ENCODE results near the gene ZNF771. TPM values are rescaled to one million over a fixed set of nuclear protein-coding genes. Genes with fewer than 3 reads are reported as not detected.

Gene ZNF771
- total and polyA plus RNA-seq, 12 donors, result 3.8 to 23.2 (median 5.1) TPM

DNA sequence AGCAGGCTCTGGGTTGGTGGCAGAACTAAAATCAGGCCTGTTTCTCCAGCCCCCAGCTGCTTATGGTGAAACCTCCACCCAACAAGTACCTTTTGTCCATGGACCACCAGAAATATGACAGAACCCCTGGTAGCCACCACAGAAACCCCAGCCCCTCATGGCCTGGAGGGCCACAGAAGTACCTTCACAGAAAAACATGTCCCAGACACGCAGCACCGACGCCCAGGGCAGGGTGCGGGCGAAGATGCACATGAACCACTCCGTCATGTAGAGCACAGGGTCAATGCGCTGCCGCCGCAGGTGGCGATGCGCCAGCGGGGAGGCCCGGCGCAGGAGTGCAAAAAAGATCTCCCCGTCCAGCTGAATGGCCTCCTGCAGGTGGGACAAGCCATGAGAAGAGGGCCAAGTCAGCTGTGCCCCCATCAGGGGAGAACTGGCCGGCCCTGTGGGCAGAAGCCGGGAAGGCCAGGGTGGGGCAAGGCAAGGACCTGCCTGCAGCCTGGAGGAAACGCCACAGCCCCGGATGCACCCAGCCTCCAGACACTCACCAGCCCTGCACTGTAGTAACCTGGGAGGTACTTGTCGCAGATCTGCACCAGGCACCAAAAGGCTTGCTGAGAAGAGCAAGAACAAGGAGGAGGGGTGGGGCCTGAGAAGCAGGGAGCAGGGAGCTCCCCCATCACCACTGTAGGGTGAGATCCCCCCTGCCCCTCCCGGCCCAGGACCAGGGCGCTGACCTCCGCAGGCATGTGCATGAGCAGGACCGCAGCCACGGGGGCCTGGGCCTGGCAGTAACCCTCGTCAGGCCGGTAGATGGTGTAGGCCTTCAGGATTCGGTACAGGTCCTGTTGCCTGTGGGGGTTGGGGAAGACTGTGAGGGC, 48.2 kb upstream of the ZNF771 start:
- no peak for DNase-seq
- H3K36me3 ChIP-seq, result peaks cover 0 to 78% (median 25%) of the 10 kb centered on the region in 9 donors
- no peak for ATAC-seq
- intact Hi-C loops (cut with DNase I), result loop anchor here in 3 of 10 donors (5.0 to 10.0 kb wide), 3 partner anchors 38 to 56 kb away; partner anchors contain the start of genes ZNF48 (in 1 of the 3) and ZNF771 (in 1 of the 3)
- 89 to 90% methylated on average over 28 of the region's 28 CpGs for WGBS, 2 donors
- H3K4me1 ChIP-seq, result peaks cover 10 to 19% (median 15%) of the 10 kb centered on the region in 9 donors
- no peaks in the 10 kb centered on the region for H3K27me3 ChIP-seq
- no peak for TF ChIP-seq CTCF (IDR thresholded peaks at IDR 0.05)
- no peaks in the 10 kb centered on the region for H3K9me3 ChIP-seq
- H3K4me3 ChIP-seq, result no peak overlapping the region
- H3K27ac ChIP-seq, result no peak overlapping the region

DNA sequence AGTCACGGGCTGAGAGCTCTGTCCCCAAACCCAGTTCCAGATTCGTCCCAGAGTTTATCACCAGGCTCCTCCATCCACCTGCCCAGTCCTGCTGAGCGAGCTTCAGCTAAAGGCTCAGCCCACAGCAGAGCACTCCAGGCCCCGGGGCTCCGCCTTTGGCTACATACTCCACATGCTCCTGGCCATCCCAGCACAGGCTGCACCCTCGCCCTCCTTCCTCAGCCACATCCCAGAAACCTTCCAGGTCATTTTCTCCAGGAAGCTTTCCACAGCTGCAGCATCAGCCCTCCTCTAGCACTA, 47.6 kb upstream of the ZNF771 start:
- ATAC-seq (no peak), DNase-seq (no peak)
- Histone ChIP-seq H3K4me1 (peaks cover 8 to 21% (median 16%) of the 10 kb centered on the region in 9 donors), H3K4me3 (no peak overlapping the region), H3K36me3 (peaks cover 0 to 83% (median 25%) of the 10 kb centered on the region in 9 donors), H3K9me3 (no peaks in the 10 kb centered on the region), H3K27ac (no peak overlapping the region), H3K27me3 (no peaks in the 10 kb centered on the region)
- no peak for TF ChIP-seq CTCF (IDR thresholded peaks at IDR 0.05)
- intact Hi-C loops (cut with DNase I), result loop anchor here in 3 of 10 donors (5.0 to 10.0 kb wide), 3 partner anchors 37 to 55 kb away; partner anchors contain the start of genes ZNF48 (in 1 of the 3) and ZNF771 (in 1 of the 3)
- WGBS, 2 donors, result 72 to 87% methylated on average over 6 of the region's 6 CpGs

DNA sequence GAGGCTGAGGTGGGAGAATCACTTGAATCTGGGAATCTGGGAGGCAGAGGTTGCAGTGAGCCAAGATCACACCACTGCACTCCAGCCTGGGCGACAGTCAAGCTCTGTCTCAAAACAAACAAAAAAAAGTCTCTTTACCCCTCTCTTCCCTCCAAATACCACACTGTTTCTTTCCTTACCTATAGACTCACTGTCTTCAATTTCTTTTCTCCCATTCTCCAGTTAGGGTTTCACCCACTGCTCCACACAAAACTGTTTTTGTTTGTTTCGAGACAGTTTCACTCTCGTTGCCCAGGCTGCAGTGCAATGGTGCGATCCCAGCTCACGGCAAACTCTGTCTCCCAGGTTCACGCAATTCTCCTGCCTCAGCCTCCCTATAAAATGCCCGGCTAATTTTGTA, 46.2 kb upstream of the ZNF771 start:
- no peaks in the 10 kb centered on the region for H3K27me3 ChIP-seq
- H3K4me3 ChIP-seq, result no peak overlapping the region
- H3K27ac ChIP-seq, result no peak overlapping the region
- H3K9me3 ChIP-seq, result no peaks in the 10 kb centered on the region
- peaks cover 0 to 97% (median 25%) of the 10 kb centered on the region in 9 donors for H3K36me3 ChIP-seq
- DNase-seq (no peak), ATAC-seq (no peak)
- peaks cover 3 to 27% (median 21%) of the 10 kb centered on the region in 9 donors for H3K4me1 ChIP-seq
- intact Hi-C loops (cut with DNase I), result no loop called here
- TF ChIP-seq CTCF (IDR thresholded peaks at IDR 0.05), result no peak
- WGBS, 2 donors, result 95% methylated on average over 7 of the region's 7 CpGs

- Histone ChIP-seq H3K4me3 (no peak overlapping the region), H3K4me1 (peaks cover 11 to 53% (median 42%) of the 10 kb centered on the region in 9 donors), H3K36me3 (peaks cover 0 to 67% (median 10%) of the 10 kb centered on the region in 9 donors), H3K27me3 (no peaks in the 10 kb centered on the region), H3K9me3 (no peaks in the 10 kb centered on the region), H3K27ac (peak overlapping the region in 5 of 10 donors; percentile 17 to 66 (median 50))
- ATAC-seq (peak in 5 of 8 donors; percentile 22 to 75 (median 62)), DNase-seq (no peak)
- 42 to 56% methylated on average over 10 of the region's 10 CpGs for WGBS, 2 donors
- TF ChIP-seq CTCF (IDR thresholded peaks at IDR 0.05), result no peak
- intact Hi-C loops (cut with DNase I), result loop anchor here in 2 of 10 donors (5.0 kb wide), 2 partner anchors 38 to 42 kb away; partner anchors contain the start of gene ZNF771 (in 1 of the 2)
Observed at GRCh38 chr16:30365200-30365599, 42.2 kb upstream of the ZNF771 start.
